SKM-1 (cell line): ENCODE results near the gene SHC2.
"Not testable (repeated sequence)": the region's sequence is repeated elsewhere in the genome, so short reads cannot be mapped to it uniquely, and the experiment has no call there.

Experiments
- DNase-seq: peaks from one replicate; lab custom pipeline; 2025; ENCODE audit not compliant: unreplicated experiment; lab: John Stamatoyannopoulos, UW

The SHC2 gene

GRCh38 chr19:492091-492531 lies 31.3 kb upstream of the SHC2 start:
- no peak for DNase-seq

- DNase-seq, result no peak
Observed at GRCh38 chr19:491146-491741, 30.4 kb upstream of the SHC2 start.

- no peak for DNase-seq
Observed at GRCh38 chr19:489418-490196, 28.8 kb upstream of the SHC2 start.

GRCh38 chr19:488505-489417 lies 27.9 kb upstream of the SHC2 start:
- peak; percentile 78 for DNase-seq

- no peak for DNase-seq
Observed at GRCh38 chr19:485583-486236, 24.9 kb upstream of the SHC2 start.

- DNase-seq, result no peak
Observed at GRCh38 chr19:485077-485476, 24.2 kb upstream of the SHC2 start.

- DNase-seq, result no peak
Observed at GRCh38 chr19:484494-484893, 23.7 kb upstream of the SHC2 start.

GRCh38 chr19:483332-484072 lies 22.7 kb upstream of the SHC2 start:
- no peak for DNase-seq

- no peak for DNase-seq
Observed at GRCh38 chr19:482186-483041, 21.6 kb upstream of the SHC2 start.

GRCh38 chr19:481100-481499 lies 20.3 kb upstream of the SHC2 start:
- DNase-seq, result not testable (repeated sequence)

- peak; percentile 37 for DNase-seq
Observed at GRCh38 chr19:480016-480855, 19.4 kb upstream of the SHC2 start.

- no peak for DNase-seq
Observed at GRCh38 chr19:478976-479375, 18.1 kb upstream of the SHC2 start.

- no peak for DNase-seq
Observed at GRCh38 chr19:478236-478903, 17.5 kb upstream of the SHC2 start.

- DNase-seq, result no peak
Observed at GRCh38 chr19:475360-475759, 14.5 kb upstream of the SHC2 start.

- no peak for DNase-seq
Observed at GRCh38 chr19:474126-475078, 13.6 kb upstream of the SHC2 start.

- no peak for DNase-seq
Observed at GRCh38 chr19:472005-472858, 11.4 kb upstream of the SHC2 start.
